Stimulated activated naive CD8-positive, alpha-beta T cell treated with anti-CD3 and anti-CD28 coated beads, Interleukin-15, Interleukin-2, amounts not matched to agents 100 U/mL and 50 U/mL, for 24 hours (primary cell): ENCODE results near the gene WFS1.

ENCODE experiments used
- ATAC-seq: fragments of 150-1000 bp; cut with Tn5 transposase; one replicate; pipeline ENCODE4 v1.10.0; 2021
- DNase-seq: peaks from one replicate; pipeline ENCODE4 v3.0.0; 2021

The WFS1 gene, protein sequence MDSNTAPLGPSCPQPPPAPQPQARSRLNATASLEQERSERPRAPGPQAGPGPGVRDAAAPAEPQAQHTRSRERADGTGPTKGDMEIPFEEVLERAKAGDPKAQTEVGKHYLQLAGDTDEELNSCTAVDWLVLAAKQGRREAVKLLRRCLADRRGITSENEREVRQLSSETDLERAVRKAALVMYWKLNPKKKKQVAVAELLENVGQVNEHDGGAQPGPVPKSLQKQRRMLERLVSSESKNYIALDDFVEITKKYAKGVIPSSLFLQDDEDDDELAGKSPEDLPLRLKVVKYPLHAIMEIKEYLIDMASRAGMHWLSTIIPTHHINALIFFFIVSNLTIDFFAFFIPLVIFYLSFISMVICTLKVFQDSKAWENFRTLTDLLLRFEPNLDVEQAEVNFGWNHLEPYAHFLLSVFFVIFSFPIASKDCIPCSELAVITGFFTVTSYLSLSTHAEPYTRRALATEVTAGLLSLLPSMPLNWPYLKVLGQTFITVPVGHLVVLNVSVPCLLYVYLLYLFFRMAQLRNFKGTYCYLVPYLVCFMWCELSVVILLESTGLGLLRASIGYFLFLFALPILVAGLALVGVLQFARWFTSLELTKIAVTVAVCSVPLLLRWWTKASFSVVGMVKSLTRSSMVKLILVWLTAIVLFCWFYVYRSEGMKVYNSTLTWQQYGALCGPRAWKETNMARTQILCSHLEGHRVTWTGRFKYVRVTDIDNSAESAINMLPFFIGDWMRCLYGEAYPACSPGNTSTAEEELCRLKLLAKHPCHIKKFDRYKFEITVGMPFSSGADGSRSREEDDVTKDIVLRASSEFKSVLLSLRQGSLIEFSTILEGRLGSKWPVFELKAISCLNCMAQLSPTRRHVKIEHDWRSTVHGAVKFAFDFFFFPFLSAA

DNA sequence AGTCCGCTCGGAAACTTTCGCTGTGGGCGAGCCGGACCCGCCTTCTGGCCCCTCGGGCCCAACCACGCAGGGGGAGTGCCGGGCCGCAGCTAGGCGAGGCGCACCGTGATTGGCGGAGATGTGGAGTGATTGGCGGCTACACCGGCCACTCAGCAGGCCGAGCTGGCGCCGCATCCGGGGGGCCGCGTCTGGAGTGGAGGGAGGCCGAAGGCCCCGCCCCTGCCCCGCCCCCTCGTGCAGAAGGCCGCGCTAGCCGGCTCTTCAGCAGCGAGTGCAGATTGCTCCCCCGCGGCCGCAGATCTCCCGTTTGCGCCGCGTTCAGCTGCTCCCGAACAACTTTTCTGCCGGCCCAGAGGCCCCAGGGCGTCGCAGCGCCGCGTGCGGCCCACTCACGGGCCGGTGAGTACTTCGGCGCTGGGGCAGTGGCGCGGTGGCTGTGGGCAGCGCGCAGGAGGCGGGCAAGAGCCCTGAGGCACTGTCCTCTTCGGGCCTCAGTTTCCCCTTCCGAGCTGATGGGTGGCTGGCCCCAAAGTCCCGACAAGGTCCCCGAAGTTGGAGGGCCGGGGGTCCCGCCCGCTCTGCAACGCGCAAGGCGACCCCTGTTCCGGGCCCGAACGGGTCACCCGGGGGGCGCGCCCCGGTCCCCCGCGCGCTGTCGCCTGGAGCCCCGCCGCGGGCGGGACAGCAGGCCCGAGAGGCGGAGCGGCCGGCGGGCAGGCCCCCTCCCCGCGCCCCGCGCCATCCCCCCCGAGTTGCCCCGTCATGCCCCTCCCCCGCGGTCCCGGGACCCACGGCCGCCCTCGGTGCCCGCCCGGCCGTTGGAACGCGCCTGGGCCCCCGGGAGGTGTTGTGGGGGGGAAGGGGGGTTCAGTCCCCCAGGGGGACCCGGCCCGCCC, at the start of gene WFS1:
WFS1 (plus strand) TSS at position 235 of the 896 bp plus-strand sequence. CDS start 7,606 bp downstream, outside the sequence.
- ATAC-seq, result peak; percentile 100

DNA sequence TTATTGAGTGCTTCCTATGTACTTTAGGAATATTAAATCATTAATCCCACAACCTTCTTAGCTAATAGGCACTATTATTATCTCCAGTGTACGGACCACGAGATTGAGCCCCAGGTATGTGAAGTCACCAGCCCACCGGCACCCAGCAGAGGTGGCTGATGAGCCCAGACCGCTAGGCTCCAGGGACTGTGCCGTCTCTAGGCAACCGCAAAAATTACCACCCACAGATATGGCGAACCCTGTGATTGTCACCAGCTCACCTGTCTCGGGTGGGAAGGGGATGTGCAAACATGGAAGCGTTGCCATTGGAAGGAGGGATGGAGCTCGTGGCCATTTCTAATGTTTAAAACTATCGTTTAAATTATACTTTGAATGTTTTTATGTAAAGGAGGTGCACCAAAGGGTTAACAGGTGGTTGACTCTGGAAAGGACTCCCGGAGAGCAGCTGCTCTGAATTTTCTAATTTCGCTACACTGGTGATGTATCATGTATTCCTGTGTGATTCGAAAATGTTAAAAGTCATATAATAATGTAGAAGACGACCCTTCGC, 48.3 kb upstream of the WFS1 start:
- no peak for ATAC-seq
- DNase-seq, result no peak

More for the DNA sequence above, at the start of gene WFS1:
- peak; percentile 98 for DNase-seq

GRCh38 chr4:6221851-6222760, 47.5 kb upstream of the WFS1 start:
- DNase-seq (peak; percentile 34), ATAC-seq (peak; percentile 58)

GRCh38 chr4:6222761-6223292, 46.8 kb upstream of the WFS1 start:
- ATAC-seq, result no peak
- no peak for DNase-seq

DNA sequence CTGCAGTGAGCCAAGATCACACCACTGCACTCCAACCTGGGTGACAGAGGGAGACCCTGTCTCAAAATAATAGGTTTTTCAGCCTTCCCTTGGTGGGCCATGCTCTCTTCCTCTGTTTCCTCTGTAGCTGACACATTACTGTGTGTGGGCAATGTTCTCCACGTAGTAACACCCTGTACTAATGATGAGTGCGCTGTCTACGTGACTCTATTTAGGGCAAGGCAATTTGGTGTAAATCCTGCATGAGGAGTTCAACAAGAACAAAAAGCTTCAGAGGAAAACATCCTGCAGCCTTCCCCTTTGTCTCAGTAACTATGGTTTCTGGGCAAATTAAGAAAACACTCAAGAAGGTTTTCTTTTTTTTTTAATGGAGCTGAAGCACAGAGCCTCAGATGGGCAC, 44.9 kb upstream of the WFS1 start:
- ATAC-seq, result no peak
- no peak for DNase-seq

GRCh38 chr4:6225469-6225868, 44.2 kb upstream of the WFS1 start:
- no peak for DNase-seq
- ATAC-seq, result no peak

DNA sequence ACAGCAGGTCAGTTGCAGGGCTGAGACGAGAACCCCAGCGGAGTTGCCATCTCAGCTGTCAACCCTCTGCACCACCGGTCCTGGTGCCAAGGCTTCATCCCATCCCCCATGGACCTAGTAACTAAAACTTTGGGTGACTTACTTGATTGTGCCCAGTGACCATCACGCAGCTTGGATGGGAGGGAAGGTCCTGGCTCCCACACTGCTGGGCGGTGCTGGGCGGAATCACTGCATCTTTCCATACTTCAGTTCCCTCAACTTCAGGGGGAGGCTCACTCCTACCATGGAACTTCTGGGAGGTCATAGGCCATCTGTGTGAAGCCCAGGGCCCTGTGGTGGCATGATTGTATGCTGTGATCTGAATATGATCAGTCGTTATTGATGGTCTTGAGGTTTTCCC, 43.1 kb upstream of the WFS1 start:
- DNase-seq (no peak), ATAC-seq (no peak)

GRCh38 chr4:6227412-6228157, 42.1 kb upstream of the WFS1 start:
- ATAC-seq, result no peak
- no peak for DNase-seq

GRCh38 chr4:6228158-6229067, 41.2 kb upstream of the WFS1 start:
- ATAC-seq, result no peak
- DNase-seq, result no peak

DNA sequence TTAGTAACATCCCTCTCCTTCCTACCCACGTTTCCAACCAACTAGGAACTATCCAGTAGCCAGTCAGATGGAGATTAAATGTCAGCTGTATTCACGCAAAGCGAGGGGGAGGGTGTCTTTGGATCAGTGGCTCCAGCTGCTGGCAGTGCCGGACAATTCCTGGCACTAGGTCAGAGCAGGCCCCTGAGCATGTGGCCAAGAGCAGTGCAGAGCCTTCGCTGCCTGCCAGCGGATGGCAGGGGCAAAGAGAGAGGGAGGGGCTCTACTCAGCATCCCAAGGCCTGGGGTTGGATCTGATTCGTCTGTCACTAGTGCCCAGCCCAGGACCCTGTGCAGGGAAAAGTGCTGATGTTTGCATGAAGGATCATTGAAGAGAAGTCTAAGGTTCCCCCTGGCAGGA, 40.6 kb upstream of the WFS1 start:
- no peak for ATAC-seq
- no peak for DNase-seq

GRCh38 chr4:6229671-6230501, 39.8 kb upstream of the WFS1 start:
- ATAC-seq (no peak), DNase-seq (no peak)

GRCh38 chr4:6230502-6230785, 39.2 kb upstream of the WFS1 start:
- ATAC-seq (no peak), DNase-seq (no peak)

GRCh38 chr4:6230827-6231662, 38.6 kb upstream of the WFS1 start:
- DNase-seq, result no peak
- no peak for ATAC-seq

- ATAC-seq, result no peak
- no peak for DNase-seq
These were observed 37.9 kb upstream of the WFS1 start for GRCh38 chr4:6231663-6232165.

DNA sequence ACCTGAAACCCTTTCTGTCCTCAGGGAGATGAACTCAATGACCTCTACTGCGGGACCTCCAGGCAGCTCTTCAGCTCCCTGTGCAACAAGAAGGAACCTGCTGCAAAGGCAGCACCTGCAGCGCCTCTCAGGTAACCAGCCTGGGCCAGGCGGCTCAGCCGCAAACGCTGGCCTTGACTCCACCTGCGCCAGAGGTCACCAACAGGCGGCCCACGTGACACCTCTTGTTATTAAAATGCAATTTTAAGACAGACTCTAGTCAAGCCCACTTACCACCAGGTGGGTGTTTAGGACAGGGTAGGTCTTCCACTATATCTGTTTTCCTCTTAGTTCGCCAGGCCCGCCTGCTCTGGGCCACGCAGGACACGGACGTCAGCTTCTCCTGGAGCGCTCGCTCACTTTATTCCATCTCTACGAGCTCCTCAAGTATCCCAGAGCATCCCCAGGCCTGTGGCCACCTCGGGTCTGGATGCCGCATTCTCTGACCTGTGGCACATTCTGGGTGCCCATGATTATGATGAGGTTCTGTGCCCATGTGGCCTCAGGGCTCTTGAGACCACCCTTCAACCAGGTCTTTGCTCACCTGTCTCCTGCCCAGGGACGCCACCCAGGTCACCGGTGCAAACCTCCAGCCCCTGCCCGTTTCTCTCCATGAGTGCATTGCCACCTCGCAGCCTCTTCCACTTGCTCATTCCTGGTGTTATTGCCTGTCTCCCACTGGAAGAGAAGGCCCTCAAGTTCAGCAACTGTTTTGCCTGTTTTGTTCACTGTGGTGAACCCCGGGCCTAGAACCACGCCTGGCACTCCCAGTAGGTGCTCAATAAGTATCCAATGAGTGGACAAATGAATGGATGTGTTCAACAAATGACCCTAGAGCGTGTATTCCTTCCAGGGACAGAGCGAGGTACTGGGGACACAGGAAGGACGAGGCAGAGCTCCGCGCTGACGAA, 36.5 kb upstream of the WFS1 start:
- ATAC-seq, result no peak
- DNase-seq, result no peak

DNA sequence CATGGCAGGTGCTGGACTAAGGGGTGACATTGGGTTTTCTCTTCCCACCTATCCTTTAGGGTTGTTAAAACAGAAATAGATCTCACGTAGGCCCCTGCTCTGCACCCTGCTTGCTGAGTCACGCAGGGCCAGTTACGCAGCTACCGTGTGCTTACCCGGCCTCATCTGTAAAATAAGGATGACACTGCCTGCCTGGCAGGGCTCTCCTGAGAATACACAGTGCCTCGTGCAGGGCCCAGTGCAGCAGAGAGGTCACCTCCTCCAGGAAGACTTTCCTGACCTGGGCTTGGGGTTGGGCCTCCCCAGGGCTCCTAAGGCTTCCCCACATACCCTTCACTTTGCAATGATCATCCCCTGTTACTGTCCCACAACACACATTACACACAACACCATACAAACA, 35.7 kb upstream of the WFS1 start:
- DNase-seq, result no peak
- ATAC-seq, result no peak
